Common myeloid progenitor, CD34-positive (primary cell): Measurements from ENCODE around the gene NLRP12.

Experiments
- CTCF ChIA-PET: fragments of 350-600 bp; sonication (Branson Sonifier 250); formaldehyde crosslinking; loops from one replicate; lab custom pipeline; 2021; ENCODE audit warnings: antibody characterized with exemption; lab: Charles Lee
- POLR2A ChIA-PET: fragments of 350-600 bp; sonication (Branson Sonifier 250); formaldehyde crosslinking; loops from one replicate; lab custom pipeline; 2021; ENCODE audit warnings: antibody characterized with exemption; lab: Charles Lee
- DNase-seq, 3 donors: peaks; one replicate each; pipeline versions ENCODE4 v3.0.0 to v3.0.0-alpha.2; 2013
- H3K27ac ChIP-seq, 2 experiments: 1 replicate in 1 of 2; 2 replicates in 1 of 2; pipeline ENCODE4 v1.7.0; 2013; ENCODE audit warnings: inconsistent platforms in 2 of 2, low read length in 2 of 2, mild to moderate bottlenecking in 2 of 2, low read depth in 1 of 2, moderate library complexity in 1 of 2; ENCODE audit not compliant: severe bottlenecking in 2 of 2, insufficient read depth in 1 of 2, poor library complexity in 1 of 2
- H3K27me3 ChIP-seq, 5 experiments: replicated peaks in 2 of 5; 1 replicate in 3 of 5; 2 replicates in 2 of 5; pipeline versions ENCODE4 v1.6.1 to v1.7.0; 2013; ENCODE audit warnings: low read length in 4 of 5, mild to moderate bottlenecking in 2 of 5, moderate library complexity in 2 of 5, inconsistent platforms in 1 of 5; ENCODE audit not compliant: insufficient read depth in 5 of 5, control insufficient read depth in 4 of 5
- H3K36me3 ChIP-seq, 4 experiments: 1 replicate in 2 of 4; 2 replicates in 2 of 4; pipeline versions ENCODE4 v1.6.1 to v1.7.0; 2013; ENCODE audit warnings: low read length in 3 of 4, control low read depth in 1 of 4, mild to moderate bottlenecking in 1 of 4; ENCODE audit not compliant: control insufficient read depth in 4 of 4, insufficient read depth in 4 of 4
- H3K4me1 ChIP-seq, 4 experiments: 1 replicate in 3 of 4; 2 replicates in 1 of 4; pipeline versions ENCODE4 v1.6.1 to v1.7.1; 2013; ENCODE audit warnings: low read length in 3 of 4, mild to moderate bottlenecking in 3 of 4, control low read depth in 1 of 4, inconsistent platforms in 1 of 4, moderate library complexity in 1 of 4; ENCODE audit not compliant: control insufficient read depth in 4 of 4, insufficient read depth in 4 of 4; ENCODE audit errors: control extremely low read depth in 1 of 4
- H3K4me3 ChIP-seq, 7 experiments: 1 replicate in 4 of 7; 2 replicates in 3 of 7; pipeline versions ENCODE4 v1.5.1 to v1.7.0; 2013; ENCODE audit warnings: mild to moderate bottlenecking in 7 of 7, low read length in 6 of 7, moderate library complexity in 6 of 7, inconsistent platforms in 2 of 7, low read depth in 2 of 7, control low read depth in 1 of 7; ENCODE audit not compliant: insufficient read depth in 4 of 7, control insufficient read depth in 1 of 7; ENCODE audit errors: extremely low read depth in 1 of 7
- H3K9me3 ChIP-seq, 5 experiments: 1 replicate in 4 of 5; 2 replicates in 1 of 5; pipeline versions ENCODE4 v1.6.1 to v1.7.1; 2013; ENCODE audit warnings: low read length in 4 of 5, mild to moderate bottlenecking in 2 of 5, inconsistent platforms in 1 of 5, low read depth in 1 of 5, moderate library complexity in 1 of 5; ENCODE audit not compliant: control insufficient read depth in 4 of 5, insufficient read depth in 2 of 5; ENCODE audit errors: control extremely low read depth in 1 of 5
- WGBS: methylation state at CpG from one replicate; pipeline ENCODE4 v1.1.5; 2013; ENCODE audit not compliant: insufficient coverage; 5-methylcytosine and 5-hydroxymethylcytosine counted together

The NLRP12 gene

GRCh38 chr19:53868892-53869804, 45.0 kb upstream of the NLRP12 start:
- Histone ChIP-seq H3K27ac (peak overlapping the region; percentile 96 to 99), H3K27me3 (no peaks in the 10 kb centered on the region), H3K36me3 (peaks cover 5 to 26% (median 11%) of the 10 kb centered on the region in 4 experiments), H3K4me3 (peak overlapping the region; percentile 75 to 100 (median 96)), H3K9me3 (no peaks in the 10 kb centered on the region), H3K4me1 (peaks cover 5 to 56% (median 47%) of the 10 kb centered on the region in 4 experiments)
- ChIA-PET POLR2A (interaction anchor here (1.1 to 2.2 kb wide), 4 partner anchors 14 to 26 kb away, joined by 3 to 9 read pairs (median 4); no protein-coding TSS in a partner anchor), CTCF (interaction anchor here (0.7 to 1.1 kb wide), 3 partner anchors 14 to 28 kb away, joined by 3 read pairs; no protein-coding TSS in a partner anchor)
- DNase-seq, result peak; percentile 90 to 97 (median 94)
- 0% methylated on average over 61 of the region's 75 CpGs for WGBS

GRCh38 chr19:53868091-53868891, 44.2 kb upstream of the NLRP12 start:
- H3K4me1 ChIP-seq, result peaks cover 5 to 52% (median 45%) of the 10 kb centered on the region in 4 experiments
- no peaks in the 10 kb centered on the region for H3K27me3 ChIP-seq
- peak overlapping the region; percentile 75 to 100 (median 96) for H3K4me3 ChIP-seq
- no peaks in the 10 kb centered on the region for H3K9me3 ChIP-seq
- ChIA-PET POLR2A (interaction anchor here (1.1 to 2.4 kb wide), 6 partner anchors 8 to 25 kb away, joined by 3 to 13 read pairs (median 5); no protein-coding TSS in a partner anchor), CTCF (interaction anchor here (1.0 to 2.5 kb wide), 3 partner anchors 14 to 27 kb away, joined by 3 to 12 read pairs (median 3); no protein-coding TSS in a partner anchor)
- DNase-seq, result peak in 1 of 3 donors; percentile 32
- 0% methylated on average over 19 of the region's 37 CpGs for WGBS
- H3K36me3 ChIP-seq, result peaks cover 0 to 18% (median 3%) of the 10 kb centered on the region in 4 experiments
- peak overlapping the region; percentile 96 to 99 for H3K27ac ChIP-seq

- 4% methylated on average over 17 of the region's 37 CpGs for WGBS
Measured at GRCh38 chr19:53867225-53868090, 43.3 kb upstream of the NLRP12 start, which contains the start of gene MYADM. MYADM (plus strand) TSS chr19:53867883; CDS start chr19:53873530, 5,647 bp downstream.

GRCh38 chr19:53866865-53867224, 42.7 kb upstream of the NLRP12 start:
- Histone ChIP-seq H3K4me1 (peaks cover 5 to 47% (median 37%) of the 10 kb centered on the region in 4 experiments), H3K9me3 (no peaks in the 10 kb centered on the region), H3K36me3 (peaks cover 0 to 7% (median 0%) of the 10 kb centered on the region in 4 experiments), H3K27ac (peak overlapping the region; percentile 94 to 99), H3K4me3 (peak overlapping the region; percentile 20 to 81 (median 65)), H3K27me3 (no peaks in the 10 kb centered on the region)
- CTCF ChIA-PET, result interaction anchor here (0.6 to 2.5 kb wide), 5 partner anchors 10 to 1338 kb away, joined by 3 to 12 read pairs (median 6); no protein-coding TSS in a partner anchor
- DNase-seq, result no peak
- POLR2A ChIA-PET, result interaction anchor here (1.5 to 2.4 kb wide), 2 partner anchors 10 to 12 kb away, joined by 4 to 13 read pairs; no protein-coding TSS in a partner anchor
- WGBS, result 71% methylated on average over 9 of the region's 14 CpGs

More at GRCh38 chr19:53867225-53868090, 43.3 kb upstream of the NLRP12 start, which contains the start of gene MYADM:
- Histone ChIP-seq H3K4me3 (peak within 1 kb of the TSS; percentile 75 to 100 (median 96)), H3K9me3 (no peaks in the 10 kb centered on the region), H3K4me1 (peaks cover 5 to 52% (median 41%) of the 10 kb centered on the region in 4 experiments), H3K27ac (peak within 1 kb of the TSS; percentile 96 to 99), H3K27me3 (no peaks in the 10 kb centered on the region), H3K36me3 (peaks cover 0 to 11% (median 0%) of the 10 kb centered on the region in 4 experiments)
- DNase-seq, result peak; percentile 100
- POLR2A ChIA-PET, result interaction anchor here (1.5 to 2.4 kb wide), 3 partner anchors 9 to 14 kb away, joined by 4 to 13 read pairs (median 9); no protein-coding TSS in a partner anchor
- CTCF ChIA-PET, result interaction anchor here (0.6 to 2.5 kb wide), 4 partner anchors 10 to 1338 kb away, joined by 3 to 12 read pairs (median 6); no protein-coding TSS in a partner anchor

GRCh38 chr19:53865918-53866864, 42.1 kb upstream of the NLRP12 start:
- WGBS, result 2% methylated on average over 36 of the region's 50 CpGs
- ChIA-PET CTCF (interaction anchor here (1.0 to 2.5 kb wide), 5 partner anchors 10 to 25 kb away, joined by 4 to 12 read pairs (median 7); no protein-coding TSS in a partner anchor), POLR2A (interaction anchor here (0.6 to 2.4 kb wide), 4 partner anchors 11 to 154 kb away, joined by 3 to 13 read pairs (median 4); no protein-coding TSS in a partner anchor)
- Histone ChIP-seq H3K4me3 (peak overlapping the region in 6 of 7 experiments; percentile 42 to 81 (median 65)), H3K27ac (peak overlapping the region; percentile 94 to 99), H3K9me3 (no peaks in the 10 kb centered on the region), H3K27me3 (no peaks in the 10 kb centered on the region), H3K36me3 (peaks cover 0 to 4% (median 0%) of the 10 kb centered on the region in 4 experiments), H3K4me1 (peaks cover 5 to 42% (median 31%) of the 10 kb centered on the region in 4 experiments)
- DNase-seq, result peak; percentile 72 to 78 (median 77)
